Stimulated activated naive B cell treated with anti-CD40 and anti-IgM and Interleukin-4, amounts not matched to agents 10 μg/mL and 1 μg/mL and 100 μg/mL, for 72 hours (primary cell): ENCODE data around the gene COL19A1.
"Not testable (repeated sequence)": the region's sequence is repeated elsewhere in the genome, so short reads cannot be mapped to it uniquely, and the experiment has no call there.

ENCODE experiments used
- ATAC-seq, 2 donors: fragments of 150-1000 bp; cut with Tn5 transposase; replicated peaks; 2 replicates each; pipeline ENCODE4 v1.10.0; 2021; ENCODE audit warnings: moderate library complexity in 1 of 2
- DNase-seq: peaks from one replicate; pipeline ENCODE4 v3.0.0; 2021
- H3K27ac Mint-ChIP-seq: one replicate; pipeline ENCODE4 v1.8.0; 2022; ENCODE audit warnings: mild to moderate bottlenecking, mixed read lengths
- H3K27me3 Mint-ChIP-seq, 2 donors: one replicate each; pipeline ENCODE4 v1.8.0; 2022; ENCODE audit warnings: mixed read lengths in 2 of 2
- H3K36me3 Mint-ChIP-seq, 2 donors: one replicate each; pipeline ENCODE4 v1.8.0; 2022; ENCODE audit warnings: mixed read lengths in 2 of 2, mild to moderate bottlenecking in 1 of 2
- H3K4me1 Mint-ChIP-seq, 2 donors: one replicate each; pipeline ENCODE4 v1.8.0; 2022; ENCODE audit warnings: mixed read lengths in 2 of 2, mild to moderate bottlenecking in 1 of 2
- H3K4me3 Mint-ChIP-seq, 2 donors: one replicate each; pipeline ENCODE4 v1.8.0; 2022; ENCODE audit warnings: mild to moderate bottlenecking in 2 of 2, mixed read lengths in 2 of 2, moderate library complexity in 1 of 2
- H3K9me3 Mint-ChIP-seq, 2 donors: one replicate each; pipeline ENCODE4 v1.8.0; 2022; ENCODE audit warnings: mixed read lengths in 2 of 2, mild to moderate bottlenecking in 1 of 2

Gene COL19A1

DNA sequence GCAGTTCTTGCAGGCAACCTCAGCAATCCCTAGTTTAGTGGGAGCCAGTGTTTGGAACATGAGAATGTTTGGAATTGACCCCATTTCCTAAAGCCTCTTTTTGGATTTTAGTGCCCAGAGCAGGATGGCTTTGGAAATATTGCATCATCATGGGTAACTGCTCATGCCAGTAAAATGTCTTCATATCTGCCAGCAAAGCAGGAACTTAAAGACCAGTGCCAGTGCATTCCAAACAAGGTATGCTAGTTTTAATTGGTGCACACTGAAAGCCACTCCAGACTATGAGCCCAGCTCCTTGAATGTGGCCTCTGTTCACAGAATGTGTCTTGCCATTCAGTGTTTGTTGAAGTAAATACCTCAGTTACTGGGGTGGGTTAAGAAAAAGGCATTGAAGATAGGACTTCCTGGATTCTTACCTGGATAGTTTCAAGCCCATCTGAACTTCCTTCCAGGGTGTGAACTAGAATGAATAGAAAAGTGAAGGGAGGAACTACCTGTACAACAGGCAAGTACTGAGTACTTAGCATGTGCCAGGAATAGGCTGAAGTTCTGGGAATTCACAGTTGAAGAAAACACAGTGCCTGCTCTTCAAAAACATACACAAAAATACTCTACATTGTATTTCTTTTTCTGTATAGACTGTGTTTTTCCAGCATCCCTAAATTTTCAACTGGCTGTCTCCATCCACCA lies 70.5 kb downstream of the COL19A1 start:
- Mint-ChIP-seq H3K4me1 (peaks cover 5 to 18% of the 10 kb centered on the region in 2 donors), H3K27ac (no peak overlapping the region), H3K36me3 (peaks cover 15 to 32% of the 10 kb centered on the region in 2 donors)

DNA sequence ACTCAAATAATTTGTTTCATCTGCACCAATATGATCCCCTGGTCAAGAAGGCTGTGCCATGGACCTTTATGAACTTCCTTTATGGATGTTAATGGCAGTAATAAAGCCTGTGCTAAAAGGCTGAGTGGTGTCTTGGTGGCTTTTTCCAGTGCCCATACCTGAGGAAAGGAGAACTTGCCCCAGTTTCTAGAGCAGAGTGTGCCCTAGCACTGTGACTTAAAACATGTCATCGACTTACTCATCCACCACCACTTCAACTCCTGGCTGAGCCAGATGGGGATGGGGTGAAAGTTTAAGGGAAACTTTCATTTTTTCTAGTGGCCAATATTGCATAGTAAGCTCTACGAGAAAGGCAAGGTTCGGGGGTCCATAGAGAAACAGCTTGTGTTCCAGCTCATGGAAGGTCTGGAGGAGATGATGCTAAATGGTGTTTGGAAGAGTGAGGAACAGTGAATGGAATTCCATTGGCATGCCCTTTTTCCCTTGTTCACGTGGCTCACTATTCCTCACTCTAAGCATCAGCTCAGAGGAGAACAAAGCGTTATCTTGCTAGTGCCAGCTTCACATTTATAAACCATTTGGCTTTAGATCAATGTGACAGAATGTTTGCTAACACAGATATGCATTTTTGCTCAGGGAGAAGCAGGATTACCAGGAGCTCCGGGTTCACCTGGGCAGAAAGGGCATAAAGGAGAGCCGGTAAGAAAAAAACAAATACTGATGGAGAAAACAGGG lies 71.2 kb downstream of the COL19A1 start:
- Mint-ChIP-seq H3K4me3 (no peak overlapping the region), H3K36me3 (peaks cover 16 to 35% of the 10 kb centered on the region in 2 donors), H3K9me3 (no peaks in the 10 kb centered on the region), H3K4me1 (peaks cover 5 to 18% of the 10 kb centered on the region in 2 donors), H3K27ac (no peak overlapping the region), H3K27me3 (no peaks in the 10 kb centered on the region)
- ATAC-seq, result peak; percentile 36 to 50
- DNase-seq, result no peak

More for the DNA sequence above, 70.5 kb downstream of the COL19A1 start:
- DNase-seq, result no peak
- Mint-ChIP-seq H3K27me3 (no peaks in the 10 kb centered on the region), H3K9me3 (no peaks in the 10 kb centered on the region), H3K4me3 (no peak overlapping the region)
- no peak for ATAC-seq

DNA sequence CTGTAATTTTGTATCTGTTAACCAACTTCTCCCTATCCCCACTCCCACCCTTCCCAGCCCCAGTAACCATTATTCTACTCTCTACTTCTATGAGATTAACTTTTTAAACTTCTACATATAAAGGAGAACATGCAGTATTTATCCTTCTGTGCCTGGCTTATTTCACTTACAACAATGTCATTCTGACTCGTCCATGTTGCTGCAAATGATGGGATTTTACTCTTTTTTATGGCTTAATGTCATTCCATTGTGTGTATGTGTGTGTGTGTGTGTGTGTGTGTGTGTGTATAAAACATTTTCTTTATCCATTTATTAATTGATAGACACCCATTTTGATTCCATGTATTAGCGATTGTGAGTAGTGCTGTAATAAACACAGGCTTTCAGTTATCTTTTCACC lies 76.1 kb downstream of the COL19A1 start:
- ATAC-seq, result no peak
- Mint-ChIP-seq H3K27ac (no peak overlapping the region), H3K9me3 (no peaks in the 10 kb centered on the region), H3K4me3 (no peak overlapping the region), H3K4me1 (peaks cover 17 to 28% of the 10 kb centered on the region in 2 donors), H3K27me3 (no peaks in the 10 kb centered on the region), H3K36me3 (peaks cover 27 to 43% of the 10 kb centered on the region in 2 donors)
- no peak for DNase-seq

DNA sequence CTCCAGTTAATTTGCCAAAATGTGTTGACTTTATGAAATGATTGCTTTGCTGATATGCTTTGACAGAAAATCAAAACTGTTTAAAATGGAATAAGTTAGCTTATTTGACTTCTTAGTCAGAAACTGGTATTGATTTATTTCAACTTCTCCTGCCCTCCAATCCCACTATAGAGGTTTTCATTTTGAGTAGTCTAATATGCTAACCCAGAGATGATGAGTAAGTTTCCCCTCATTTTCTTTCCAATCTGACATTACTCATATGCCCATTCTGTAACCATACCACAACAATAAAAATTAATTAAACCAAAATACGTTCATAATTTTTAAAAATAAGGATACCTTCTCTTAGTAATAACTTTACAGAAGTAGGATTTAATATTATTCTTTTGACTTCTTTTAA lies 78.8 kb downstream of the COL19A1 start:
- Mint-ChIP-seq H3K27ac (no peak overlapping the region), H3K9me3 (no peaks in the 10 kb centered on the region)

DNA sequence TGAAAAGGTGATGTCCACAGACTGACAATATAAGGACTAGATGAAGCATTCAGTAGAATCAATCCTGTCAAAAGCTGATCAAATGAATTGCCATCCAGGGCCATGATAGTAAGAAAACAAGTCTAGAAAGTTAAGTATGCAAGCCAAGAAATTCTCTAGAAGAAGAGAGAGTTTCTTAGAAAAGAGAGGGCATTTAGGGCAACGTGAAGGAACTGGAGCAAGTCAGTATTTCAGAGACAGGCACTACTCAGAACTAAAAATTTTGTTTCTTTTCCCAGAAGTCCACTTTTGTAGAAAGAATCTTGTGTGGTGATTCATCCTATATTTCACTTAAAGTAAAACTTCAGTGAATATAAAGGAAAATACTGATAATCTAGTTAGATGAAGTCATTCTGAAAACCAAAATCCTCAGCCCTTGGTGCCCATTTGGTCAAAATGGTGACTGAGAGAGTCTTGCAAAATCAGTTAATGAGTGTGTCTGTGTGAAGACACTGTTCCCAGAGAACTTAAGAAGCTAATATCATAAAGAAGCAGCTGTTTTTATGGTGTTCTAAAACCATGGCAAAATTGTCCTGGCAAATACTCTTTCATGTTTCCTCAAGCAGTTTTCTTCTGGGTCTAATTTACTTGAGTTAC lies 82.2 kb downstream of the COL19A1 start:
- H3K27me3 Mint-ChIP-seq, result no peaks in the 10 kb centered on the region

More for the DNA sequence above, 78.8 kb downstream of the COL19A1 start:
- H3K4me3 Mint-ChIP-seq, result peak overlapping the region in 1 of 2 donors; percentile 18
- H3K36me3 Mint-ChIP-seq, result peaks cover 23 to 33% of the 10 kb centered on the region in 2 donors
- H3K4me1 Mint-ChIP-seq, result peaks cover 19 to 32% of the 10 kb centered on the region in 2 donors
- no peaks in the 10 kb centered on the region for H3K27me3 Mint-ChIP-seq
- no peak for ATAC-seq
- no peak for DNase-seq

DNA sequence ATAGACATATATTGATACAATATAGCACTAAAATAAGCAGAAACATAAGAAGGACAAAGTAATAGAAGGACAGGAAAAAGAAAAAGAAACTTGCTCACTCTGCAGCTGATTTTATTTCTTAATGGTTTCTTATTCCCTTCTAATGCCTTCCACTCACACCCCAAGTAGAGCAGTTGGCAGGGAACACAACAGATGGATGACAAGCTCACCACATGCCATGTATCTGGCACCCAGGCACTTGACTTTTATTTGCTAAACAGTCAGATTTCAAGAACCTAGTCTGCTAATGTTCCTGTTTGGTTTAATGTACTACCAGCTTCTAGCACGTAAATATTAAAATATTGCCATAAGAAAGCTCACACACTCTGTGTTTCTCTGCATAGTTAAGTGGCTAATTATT lies 87.1 kb downstream of the COL19A1 start:
- Mint-ChIP-seq H3K27me3 (no peaks in the 10 kb centered on the region), H3K4me1 (peaks cover 2 to 3% of the 10 kb centered on the region in 2 donors), H3K36me3 (no peaks in the 10 kb centered on the region), H3K9me3 (no peaks in the 10 kb centered on the region), H3K4me3 (no peak overlapping the region), H3K27ac (no peak overlapping the region)
- ATAC-seq (no peak), DNase-seq (no peak)

More for the DNA sequence above, 82.2 kb downstream of the COL19A1 start:
- H3K27ac Mint-ChIP-seq, result peak overlapping the region; percentile 51
- ATAC-seq (no peak), DNase-seq (no peak)
- H3K36me3 Mint-ChIP-seq, result peaks cover 7 to 9% of the 10 kb centered on the region in 2 donors
- H3K4me1 Mint-ChIP-seq, result peaks cover 10 to 22% of the 10 kb centered on the region in 2 donors
- H3K9me3 Mint-ChIP-seq, result no peaks in the 10 kb centered on the region
- H3K4me3 Mint-ChIP-seq, result no peak overlapping the region

DNA sequence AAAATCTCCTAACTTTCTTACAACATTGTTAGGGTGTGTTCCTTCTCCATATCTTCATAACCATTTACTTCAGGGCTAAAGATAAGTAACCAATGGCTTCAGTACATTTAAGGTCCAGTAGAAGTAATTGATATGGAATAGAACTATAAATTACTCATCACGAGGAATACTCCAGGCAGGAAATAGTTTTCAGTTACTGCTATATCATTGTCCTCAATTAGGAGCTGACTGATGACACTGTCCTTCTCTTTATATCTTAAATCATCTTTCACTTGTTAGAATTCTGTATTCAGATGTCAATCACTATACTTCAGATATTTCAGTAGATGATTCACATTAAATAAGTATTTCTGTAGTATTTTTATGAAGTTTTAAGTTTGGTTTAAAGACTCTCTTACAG lies 88.4 kb downstream of the COL19A1 start:
- ATAC-seq (no peak), DNase-seq (no peak)
- no peaks in the 10 kb centered on the region for H3K27me3 Mint-ChIP-seq
- peaks cover 0 to 2% of the 10 kb centered on the region in 2 donors for H3K4me1 Mint-ChIP-seq
- H3K27ac Mint-ChIP-seq, result no peak overlapping the region
- no peaks in the 10 kb centered on the region for H3K9me3 Mint-ChIP-seq
- H3K36me3 Mint-ChIP-seq, result no peaks in the 10 kb centered on the region
- no peak overlapping the region for H3K4me3 Mint-ChIP-seq

DNA sequence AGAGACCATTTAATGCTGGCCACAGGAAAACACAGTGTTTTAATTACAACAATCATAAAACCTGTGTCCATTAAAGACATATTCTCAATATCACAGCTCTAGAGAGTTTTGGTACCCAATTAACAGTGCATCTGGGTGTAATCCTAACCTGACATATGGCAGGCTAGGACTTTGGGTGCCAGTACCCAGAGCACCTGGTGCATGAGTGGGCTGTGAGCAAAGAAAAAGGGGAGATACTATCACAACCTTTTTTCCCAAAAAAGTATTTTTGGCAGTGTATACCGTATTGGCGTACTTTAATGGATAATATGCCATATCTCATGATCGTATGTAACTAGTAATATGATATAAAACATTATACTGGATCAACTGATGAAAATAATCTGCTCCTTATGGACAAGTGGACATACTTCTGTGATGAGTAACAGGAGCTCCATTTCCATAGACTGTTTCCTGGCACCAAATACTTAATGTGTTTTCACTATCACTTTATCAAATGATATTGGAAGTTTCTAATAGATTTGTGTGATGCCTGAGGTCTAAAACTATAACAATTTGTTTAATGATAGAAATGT lies 91.7 kb downstream of the COL19A1 start:
- H3K36me3 Mint-ChIP-seq, result peaks cover 4 to 9% of the 10 kb centered on the region in 2 donors
- DNase-seq, result no peak

DNA sequence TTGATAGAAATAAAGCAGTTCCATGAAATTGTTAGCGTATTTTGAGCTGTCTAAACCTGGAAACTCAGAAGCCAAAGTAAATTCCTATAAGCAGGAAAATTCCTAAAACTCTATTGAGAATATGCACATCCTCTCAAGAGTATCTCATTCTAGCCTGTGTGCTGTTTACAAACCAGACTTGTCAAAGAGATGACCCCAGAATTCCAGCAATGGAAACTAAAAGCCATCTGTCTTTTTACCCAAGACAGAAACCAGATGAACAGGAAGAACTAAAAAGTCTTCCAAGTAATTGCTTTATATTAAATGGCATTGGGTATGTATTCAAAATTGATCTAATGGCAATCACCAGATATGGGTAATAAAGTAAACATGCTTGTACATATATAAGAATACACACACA lies 92.6 kb downstream of the COL19A1 start:
- DNase-seq, result no peak
- Mint-ChIP-seq H3K9me3 (no peaks in the 10 kb centered on the region), H3K27ac (no peak overlapping the region), H3K27me3 (no peaks in the 10 kb centered on the region), H3K4me1 (peaks cover 0 to 2% of the 10 kb centered on the region in 2 donors), H3K4me3 (no peak overlapping the region), H3K36me3 (peaks cover 9 to 13% of the 10 kb centered on the region in 2 donors)
- ATAC-seq, result no peak

More for the DNA sequence above, 91.7 kb downstream of the COL19A1 start:
- ATAC-seq, result no peak
- Mint-ChIP-seq H3K27ac (no peak overlapping the region), H3K4me3 (no peak overlapping the region), H3K4me1 (peaks cover 0 to 2% of the 10 kb centered on the region in 2 donors), H3K27me3 (no peaks in the 10 kb centered on the region), H3K9me3 (no peaks in the 10 kb centered on the region)

DNA sequence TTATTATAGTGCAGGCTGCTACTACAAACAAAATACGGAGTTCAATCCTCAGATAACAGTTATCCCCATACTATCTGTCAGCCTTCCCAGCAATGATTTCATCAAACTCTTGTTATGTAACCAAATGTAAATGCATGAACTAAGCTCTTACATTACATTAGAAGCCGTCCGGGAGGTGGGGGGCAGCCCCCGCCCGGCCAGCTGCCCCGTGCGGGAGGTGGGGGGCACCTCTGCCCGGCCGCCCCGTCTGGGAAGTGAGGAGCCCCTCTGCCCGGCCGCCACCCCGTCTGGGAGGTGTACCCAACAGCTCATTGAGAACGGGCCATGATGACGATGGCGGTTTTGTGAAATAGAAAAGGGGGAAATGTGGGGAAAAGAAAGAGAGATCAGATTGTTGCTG lies 99.6 kb downstream of the COL19A1 start:
- not testable (repeated sequence) for H3K4me1 Mint-ChIP-seq, H3K4me3 Mint-ChIP-seq, DNase-seq, H3K27me3 Mint-ChIP-seq, H3K9me3 Mint-ChIP-seq, ATAC-seq, H3K27ac Mint-ChIP-seq
- H3K36me3 Mint-ChIP-seq, result peaks cover 19 to 32% of the 10 kb centered on the region in 2 donors

DNA sequence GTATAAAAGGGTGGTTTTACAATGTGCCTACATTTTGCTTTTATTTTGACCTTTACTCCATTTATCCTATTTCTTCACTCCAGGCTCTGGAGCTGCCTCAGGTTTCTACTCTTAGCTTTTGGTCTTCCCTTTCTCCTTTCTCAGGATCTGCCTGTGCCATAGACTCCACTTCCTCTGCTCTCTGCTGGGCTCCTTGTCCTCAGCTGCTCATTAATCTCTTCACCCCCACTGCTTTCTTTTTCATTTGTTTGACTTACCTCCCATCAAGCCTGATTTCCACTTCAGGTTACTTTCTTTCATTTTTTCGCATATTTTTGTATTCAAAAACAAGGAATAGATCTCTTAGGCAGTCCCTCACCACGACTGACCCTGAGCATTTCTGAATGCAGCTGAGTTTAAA lies 106.8 kb downstream of the COL19A1 start:
- Mint-ChIP-seq H3K4me3 (no peak overlapping the region), H3K9me3 (no peaks in the 10 kb centered on the region), H3K27ac (no peak overlapping the region), H3K4me1 (peaks cover 2 to 5% of the 10 kb centered on the region in 2 donors), H3K27me3 (no peaks in the 10 kb centered on the region), H3K36me3 (peaks cover 18 to 40% of the 10 kb centered on the region in 2 donors)
- no peak for ATAC-seq
- DNase-seq, result no peak

DNA sequence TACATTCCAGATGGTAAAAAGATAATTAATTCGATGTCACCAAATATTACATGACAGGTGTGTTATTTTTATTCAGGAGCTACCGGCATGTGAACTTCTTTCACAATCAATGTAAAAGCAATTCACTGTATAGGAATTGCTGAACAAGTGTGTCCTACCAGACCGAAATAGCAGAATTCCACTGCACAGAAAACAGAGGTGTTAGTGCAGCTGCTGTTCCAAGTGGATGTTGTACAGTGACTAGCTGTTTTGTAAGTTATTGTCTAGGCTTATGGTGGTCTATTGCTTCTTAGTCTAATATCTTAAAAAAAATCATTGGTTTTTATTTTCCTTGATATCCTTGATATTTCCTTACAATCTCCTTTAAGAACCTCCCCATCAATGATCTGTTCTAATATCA lies 107.4 kb downstream of the COL19A1 start:
- no peak overlapping the region for H3K4me3 Mint-ChIP-seq
- no peaks in the 10 kb centered on the region for H3K9me3 Mint-ChIP-seq
- peaks cover 18 to 40% of the 10 kb centered on the region in 2 donors for H3K36me3 Mint-ChIP-seq
- ATAC-seq (no peak), DNase-seq (no peak)
- no peaks in the 10 kb centered on the region for H3K27me3 Mint-ChIP-seq
- no peak overlapping the region for H3K27ac Mint-ChIP-seq
- H3K4me1 Mint-ChIP-seq, result peaks cover 2 to 5% of the 10 kb centered on the region in 2 donors

DNA sequence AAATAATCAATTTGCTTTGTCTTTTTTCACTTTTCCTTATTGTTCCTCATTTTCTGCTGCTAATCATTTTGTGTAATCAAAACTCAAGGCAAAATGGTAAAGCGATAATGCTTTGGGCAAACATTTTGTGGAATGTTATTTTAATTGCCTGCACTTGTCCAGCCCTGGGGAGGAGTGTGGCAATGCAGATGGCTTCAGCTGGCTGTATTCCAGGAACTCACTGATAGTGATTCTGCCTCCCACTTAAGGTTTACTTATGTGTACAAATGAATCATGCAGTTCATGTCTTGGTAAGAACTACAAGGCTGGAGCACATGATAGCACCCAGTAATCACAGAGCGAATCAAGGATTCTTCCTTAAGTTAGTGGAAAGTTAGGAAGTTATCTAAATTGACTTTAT lies 107.8 kb downstream of the COL19A1 start:
- Mint-ChIP-seq H3K4me1 (peaks cover 2 to 5% of the 10 kb centered on the region in 2 donors), H3K27me3 (no peaks in the 10 kb centered on the region), H3K27ac (no peak overlapping the region), H3K36me3 (peaks cover 18 to 40% of the 10 kb centered on the region in 2 donors), H3K4me3 (no peak overlapping the region), H3K9me3 (no peaks in the 10 kb centered on the region)
- no peak for ATAC-seq
- no peak for DNase-seq

DNA sequence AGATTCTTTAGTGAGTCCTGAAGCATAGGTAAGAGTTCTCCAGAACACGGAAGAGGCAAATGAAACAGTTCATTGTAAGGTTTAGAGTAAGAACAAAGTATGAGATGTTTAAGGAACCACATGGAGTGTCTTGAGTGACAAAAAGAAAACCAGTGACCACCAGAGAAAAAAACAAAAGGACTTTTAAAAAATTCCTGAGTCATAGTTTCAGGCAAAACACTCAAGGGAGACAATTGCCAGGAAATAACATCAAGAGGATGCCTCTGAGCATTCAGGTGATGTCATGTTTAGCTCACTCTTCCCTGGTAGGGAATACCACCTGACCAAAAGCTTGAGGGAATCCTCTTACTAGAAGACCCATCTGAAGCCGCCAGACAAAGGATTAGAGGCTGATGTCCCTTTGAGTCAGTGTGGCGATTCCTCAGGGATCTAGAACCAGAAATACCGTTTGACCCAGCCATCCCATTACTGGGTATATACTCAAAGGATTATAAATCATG lies 110.3 kb downstream of the COL19A1 start:
- ATAC-seq (no peak), DNase-seq (no peak)
- no peaks in the 10 kb centered on the region for H3K9me3 Mint-ChIP-seq
- peaks cover 21 to 35% of the 10 kb centered on the region in 2 donors for H3K36me3 Mint-ChIP-seq
- H3K27ac Mint-ChIP-seq, result peak overlapping the region; percentile 62
- no peak overlapping the region for H3K4me3 Mint-ChIP-seq
- no peaks in the 10 kb centered on the region for H3K27me3 Mint-ChIP-seq
- H3K4me1 Mint-ChIP-seq, result peaks cover 2 to 5% of the 10 kb centered on the region in 2 donors
